Lower lobe of right lung (tissue), 2 donors: ENCODE data around the gene FOXN1. TPM values are rescaled to one million over a fixed set of nuclear protein-coding genes. Genes with fewer than 3 reads are reported as not detected.
A peak's percentile ranks its signal among the peaks of the same experiment; 100 is the strongest.

Experiments used
- ATAC-seq, 2 donors: fragments of 200-7000 bp; cut with Tn5 transposase; one replicate each; pipeline ENCODE4 v1.9.1; 2020 to 2022; ENCODE audit warnings: mild to moderate bottlenecking in 2 of 2, moderate library complexity in 2 of 2
- DNase-seq: peaks from one replicate; pipeline ENCODE4 v3.0.0-alpha.2; 2020
- H3K27ac ChIP-seq: fragments of 200-600 bp; one replicate; pipeline ENCODE4 v1.8.0; 2022
- H3K27me3 ChIP-seq: fragments of 200-600 bp; one replicate; pipeline ENCODE4 v1.8.0; 2022; ENCODE audit warnings: low read depth
- H3K36me3 ChIP-seq: fragments of 200-600 bp; one replicate; pipeline ENCODE4 v1.8.0; 2022; ENCODE audit warnings: mild to moderate bottlenecking
- H3K4me1 ChIP-seq: fragments of 200-600 bp; one replicate; pipeline ENCODE4 v1.8.0; 2022
- H3K4me3 ChIP-seq: fragments of 200-600 bp; one replicate; pipeline ENCODE4 v1.8.0; 2022; ENCODE audit warnings: mild to moderate bottlenecking
- H3K9me3 ChIP-seq: fragments of 200-600 bp; one replicate; pipeline ENCODE4 v1.8.0; 2022
- CTCF ChIP-seq: fragments of 200-600 bp; IDR thresholded peaks from one replicate; pipeline ENCODE4 v1.8.0; 2022; ENCODE audit warnings: antibody characterized with exemption, mild to moderate bottlenecking
- intact Hi-C: fragments of 100-400 bp; cut with DNase I; formaldehyde crosslinking; loops from one replicate; pipeline ENCODE4 v1.11.0; 2022
- total RNA-seq: library from RNA; stranded (reverse); fragmentation: NEBNext Ultra II Directional; extraction: Animal tissue kit (Norgen Biotek cat#: 25700); gene quantifications from one replicate; pipeline ENCODE4 v1.2.1, GENCODE V29; 2021
- donor health status: DM: no; HTN: yes; CAD: no; lungs with severe emphysema.

The FOXN1 gene
- total RNA-seq, 1 donor from 2014 or later: 0.15 TPM

DNA sequence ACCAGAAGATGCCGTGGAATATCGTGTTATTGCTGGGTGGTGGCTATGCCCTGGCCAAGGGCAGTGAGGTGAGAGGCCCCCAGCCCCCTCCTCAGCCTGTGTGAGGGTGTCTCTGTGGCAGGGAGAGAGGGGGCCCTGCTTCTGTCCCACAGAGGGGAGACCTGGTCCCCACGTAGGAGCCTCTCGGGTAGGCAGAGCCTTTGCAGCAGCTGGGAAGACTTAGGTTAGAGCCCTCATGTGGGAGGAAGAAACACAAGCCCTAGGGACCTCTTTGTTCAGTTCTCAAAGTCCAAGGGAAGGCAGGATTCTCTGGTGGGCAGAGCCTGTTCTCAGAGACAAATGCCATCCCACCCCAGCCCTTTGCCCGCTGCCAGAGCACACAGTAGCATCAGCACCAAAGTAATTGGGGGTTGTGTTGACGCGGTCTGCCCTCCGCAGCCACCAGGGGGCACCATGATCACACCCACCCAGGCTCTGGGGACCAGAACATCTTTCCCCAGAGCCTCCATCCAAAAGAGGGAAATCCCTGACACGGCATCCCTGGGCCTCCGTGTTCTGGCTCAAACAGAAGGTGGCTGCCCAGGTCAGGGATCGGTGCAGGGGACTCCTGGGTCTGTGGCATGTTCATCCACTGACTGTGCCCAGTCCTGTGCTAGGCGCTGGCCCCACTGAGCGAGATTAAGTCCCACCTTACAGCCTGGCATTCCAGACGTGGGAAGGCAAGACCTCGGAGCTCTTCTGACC is 11.5 kb upstream of the FOXN1 start:
- ATAC-seq: peak; percentile 83 to 86
- Histone ChIP-seq H3K36me3 (no peaks in the 10 kb centered on the region), H3K27ac (no peak overlapping the region), H3K4me1 (no peaks in the 10 kb centered on the region), H3K4me3 (no peak overlapping the region), H3K9me3 (no peaks in the 10 kb centered on the region), H3K27me3 (no peaks in the 10 kb centered on the region)
- intact Hi-C loops: loop anchor here (10.0 kb wide), 2 partner anchors 50 to 120 kb away; partner anchors contain the start of gene RSKR
- peak; percentile 77 for DNase-seq
- peak; percentile 89 for TF ChIP-seq CTCF

- TF ChIP-seq CTCF: no peak
- H3K27ac ChIP-seq: no peak overlapping the region
- no peak for ATAC-seq
Measured at GRCh38 chr17:28495635-28496034, 10.5 kb upstream of the FOXN1 start.

GRCh38 chr17:28497931-28498330 is 8.2 kb upstream of the FOXN1 start:
- Histone ChIP-seq H3K36me3 (no peaks in the 10 kb centered on the region), H3K4me1 (no peaks in the 10 kb centered on the region), H3K27me3 (no peaks in the 10 kb centered on the region), H3K9me3 (no peaks in the 10 kb centered on the region), H3K4me3 (no peak overlapping the region), H3K27ac (no peak overlapping the region)
- intact Hi-C loops: loop anchor here (10.0 kb wide), 2 partner anchors 47 to 117 kb away; partner anchors contain the start of gene RSKR
- TF ChIP-seq CTCF: no peak
- peak; percentile 9 to 17 for ATAC-seq
- no peak for DNase-seq

More at GRCh38 chr17:28495635-28496034, 10.5 kb upstream of the FOXN1 start:
- Histone ChIP-seq H3K9me3 (no peaks in the 10 kb centered on the region), H3K36me3 (no peaks in the 10 kb centered on the region), H3K4me1 (no peaks in the 10 kb centered on the region), H3K4me3 (no peak overlapping the region), H3K27me3 (no peaks in the 10 kb centered on the region)
- DNase-seq: no peak
- intact Hi-C loops: loop anchor here (10.0 kb wide), 2 partner anchors 49 to 119 kb away; partner anchors contain the start of gene RSKR

- H3K4me1 ChIP-seq: no peaks in the 10 kb centered on the region
- DNase-seq (no peak), ATAC-seq (no peak)
- H3K27me3 ChIP-seq: no peaks in the 10 kb centered on the region
- H3K9me3 ChIP-seq: no peaks in the 10 kb centered on the region
- H3K36me3 ChIP-seq: no peaks in the 10 kb centered on the region
- intact Hi-C loops: loop anchor here (10.0 kb wide), 2 partner anchors 46 to 116 kb away; partner anchors contain the start of gene RSKR
- no peak overlapping the region for H3K27ac ChIP-seq
- H3K4me3 ChIP-seq: no peak overlapping the region
- no peak for TF ChIP-seq CTCF
Measured at GRCh38 chr17:28498652-28499363, 7.3 kb upstream of the FOXN1 start.

- Histone ChIP-seq H3K4me3 (no peak overlapping the region), H3K9me3 (no peaks in the 10 kb centered on the region), H3K27me3 (no peaks in the 10 kb centered on the region), H3K27ac (no peak overlapping the region), H3K36me3 (no peaks in the 10 kb centered on the region), H3K4me1 (no peaks in the 10 kb centered on the region)
- DNase-seq (no peak), ATAC-seq (no peak)
- intact Hi-C loops: loop anchor here (10.0 kb wide), 2 partner anchors 45 to 115 kb away; partner anchors contain the start of gene RSKR
- TF ChIP-seq CTCF: no peak
Measured at GRCh38 chr17:28499364-28499664, 6.8 kb upstream of the FOXN1 start.
